Neural cell (in vitro differentiated cells): ENCODE measurements around the gene STIM1. TPM values are rescaled to one million over a fixed set of nuclear protein-coding genes. Genes with fewer than 3 reads are reported as not detected.

Experiments used
- H2AFZ ChIP-seq: fragments of 200-600, 300-800 bp; sonication (generic), shearing (Covaris generic); 2 replicates; pipeline ENCODE4 v1.6.0; 2014; ENCODE audit warnings: low read depth, mild to moderate bottlenecking, antibody characterized with exemption, low read length, moderate library complexity
- H3F3A ChIP-seq: fragments of 200-600 bp; shearing (Covaris generic); 2 replicates; pipeline ENCODE4 v1.6.1; 2016; ENCODE audit warnings: mild to moderate bottlenecking, moderate library complexity, mixed read lengths, antibody characterized with exemption, low read length; ENCODE audit not compliant: insufficient read depth, poor library complexity, severe bottlenecking
- H3K27ac ChIP-seq: fragments of 200-600, 300-800 bp; sonication (generic), shearing (Covaris generic); 2 replicates; pipeline ENCODE4 v1.5.1; 2014; ENCODE audit warnings: mild to moderate bottlenecking, low read length, moderate library complexity
- H3K27me3 ChIP-seq: fragments of 300-800, 200-600 bp; sonication (generic), shearing (Covaris generic); 2 replicates; pipeline ENCODE4 v1.6.0; 2014; ENCODE audit warnings: mild to moderate bottlenecking, low read depth, low read length, moderate library complexity; ENCODE audit not compliant: insufficient read depth
- H3K36me3 ChIP-seq: fragments of 300-800, 200-600 bp; sonication (generic), shearing (Covaris generic); 2 replicates; pipeline ENCODE4 v1.5.1; 2014; ENCODE audit warnings: mild to moderate bottlenecking, antibody characterized with exemption, low read length, moderate library complexity; ENCODE audit not compliant: insufficient read depth
- H3K4me2 ChIP-seq: fragments of 300-800, 200-600 bp; sonication (generic), shearing (Covaris generic); 2 replicates; pipeline ENCODE4 v1.6.0; 2014; ENCODE audit warnings: mild to moderate bottlenecking, low read length
- H3K4me3 ChIP-seq: fragments of 300-800, 200-600 bp; sonication (generic), shearing (Covaris generic); 2 replicates; pipeline ENCODE4 v1.5.1; 2014; ENCODE audit warnings: mild to moderate bottlenecking, low read length, moderate library complexity
- H3K79me2 ChIP-seq: fragments of 200-600 bp; shearing (Covaris generic); replicated peaks from 2 replicates; pipeline ENCODE4 v1.6.0; 2014; ENCODE audit warnings: mild to moderate bottlenecking, low read length, moderate library complexity; ENCODE audit not compliant: insufficient read depth
- H3K9ac ChIP-seq: fragments of 300-800, 200-600 bp; sonication (generic), shearing (Covaris generic); 2 replicates; pipeline ENCODE4 v1.6.1; 2016; ENCODE audit warnings: mild to moderate bottlenecking, low read length, mixed read lengths
- H3K9me2 ChIP-seq: fragments of 200-600 bp; shearing (Covaris generic); 2 replicates; pipeline ENCODE4 v1.6.1; 2016; ENCODE audit warnings: mild to moderate bottlenecking, low read length, mixed read lengths; ENCODE audit not compliant: insufficient read depth
- H3K9me3 ChIP-seq: fragments of 200-600, 300-800 bp; sonication (generic), shearing (Covaris generic); 2 replicates; pipeline ENCODE4 v1.6.1; 2016; ENCODE audit warnings: mild to moderate bottlenecking, mixed run types, low read length, moderate library complexity, mixed read lengths
- H4K20me1 ChIP-seq: fragments of 200-600 bp; shearing (Covaris generic); 2 replicates; pipeline ENCODE4 v1.6.1; 2016; ENCODE audit warnings: mild to moderate bottlenecking, mixed run types; ENCODE audit not compliant: insufficient read depth
- CTCF ChIP-seq: fragments of 450-650 bp; IDR thresholded peaks from 2 replicates; pipeline ENCODE4 v1.5.1; 2014; ENCODE audit warnings: antibody characterized with exemption, mild to moderate bottlenecking, moderate library complexity; ENCODE audit not compliant: poor library complexity, severe bottlenecking
- EP300 ChIP-seq: fragments of 450-650 bp; conservative IDR thresholded peaks from 2 replicates; pipeline ENCODE4 v1.6.1; 2014; ENCODE audit warnings: antibody characterized with exemption, mild to moderate bottlenecking, moderate library complexity; ENCODE audit not compliant: poor library complexity, severe bottlenecking
- EZH2 ChIP-seq: fragments of 200-600, 300-800 bp; shearing (Covaris generic), sonication (generic); IDR thresholded peaks from 2 replicates; pipeline ENCODE4 v1.6.1; 2014; ENCODE audit warnings: antibody characterized with exemption, low read length, borderline replicate concordance, mild to moderate bottlenecking; ENCODE audit not compliant: insufficient read depth, poor library complexity, severe bottlenecking
- MXI1 ChIP-seq: fragments of 450-650 bp; conservative IDR thresholded peaks from 2 replicates; pipeline ENCODE4 v1.6.1; 2014; ENCODE audit warnings: antibody characterized with exemption, mild to moderate bottlenecking; ENCODE audit not compliant: poor library complexity, severe bottlenecking
- POLR2AphosphoS5 ChIP-seq: IDR thresholded peaks from 2 replicates; pipeline ENCODE4 v1.6.1; 2012
- RAD21 ChIP-seq: fragments of 450-650 bp; conservative IDR thresholded peaks from 2 replicates; pipeline ENCODE4 v1.6.1; 2014; ENCODE audit warnings: antibody characterized with exemption, mild to moderate bottlenecking, moderate library complexity
- REST ChIP-seq: IDR thresholded peaks from 2 replicates; pipeline ENCODE4 v1.6.1; 2012; ENCODE audit warnings: borderline replicate concordance
- SMC3 ChIP-seq: fragments of 450-650 bp; conservative IDR thresholded peaks from 2 replicates; pipeline ENCODE4 v1.6.1; 2014; ENCODE audit warnings: antibody characterized with exemption, mild to moderate bottlenecking, moderate library complexity; ENCODE audit not compliant: poor library complexity
- TAF1 ChIP-seq: IDR thresholded peaks from 2 replicates; pipeline ENCODE4 v1.6.1; 2012; ENCODE audit warnings: low read depth
- polyA plus RNA-seq: library from polyadenylated mRNA; depleted of rRNA; stranded (reverse); fragments of >200 nt; gene quantifications from 2 replicates; pipeline ENCODE4 v1.2.3, GENCODE V29; 2014

The STIM1 gene
- polyA plus RNA-seq, 1 donor from 2014 or later: 14.5 TPM

- Histone ChIP-seq H4K20me1 (no peaks in the 10 kb centered on the region), H3K9me3 (no peaks in the 10 kb centered on the region), H3K36me3 (no peaks in the 10 kb centered on the region), H3K27me3 (no peaks in the 10 kb centered on the region), H3K4me3 (no peak overlapping the region), H3K79me2 (no peaks in the 10 kb centered on the region), H3K4me2 (no peak overlapping the region), H3K9me2 (no peaks in the 10 kb centered on the region), H3K27ac (no peak overlapping the region), H3K9ac (no peak overlapping the region), H3F3A (no peaks in the 10 kb centered on the region), H2AFZ (no peak overlapping the region)
- no peak for TF ChIP-seq RAD21
- no peak for TF ChIP-seq SMC3
- TF ChIP-seq EZH2: no peak
- TF ChIP-seq REST: no peak
- TF ChIP-seq EP300: no peak
- no peak for TF ChIP-seq MXI1
- no peak for TF ChIP-seq POLR2AphosphoS5
- no peak for TF ChIP-seq TAF1
- no peak for TF ChIP-seq CTCF
These were observed 66.6 kb downstream of the STIM1 start for GRCh38 chr11:3922056-3922455.

GRCh38 chr11:3925513-3925912, 70.0 kb downstream of the STIM1 start:
- no peaks in the 10 kb centered on the region for H3K79me2 ChIP-seq
- no peaks in the 10 kb centered on the region for H3K36me3 ChIP-seq
- H4K20me1 ChIP-seq: no peaks in the 10 kb centered on the region
- TF ChIP-seq POLR2AphosphoS5: no peak
- no peak for TF ChIP-seq CTCF
- no peak for TF ChIP-seq MXI1
- TF ChIP-seq EP300: no peak
- TF ChIP-seq TAF1: no peak
- no peak for TF ChIP-seq EZH2
- no peak for TF ChIP-seq SMC3
- no peak for TF ChIP-seq RAD21
- no peak for TF ChIP-seq REST
- no peak overlapping the region for H3K9ac ChIP-seq
- no peaks in the 10 kb centered on the region for H3K9me2 ChIP-seq
- H3K27me3 ChIP-seq: no peaks in the 10 kb centered on the region
- no peak overlapping the region for H3K27ac ChIP-seq
- no peak overlapping the region for H3K4me2 ChIP-seq
- no peak overlapping the region for H2AFZ ChIP-seq
- H3F3A ChIP-seq: no peaks in the 10 kb centered on the region
- no peaks in the 10 kb centered on the region for H3K9me3 ChIP-seq
- no peak overlapping the region for H3K4me3 ChIP-seq
